HG03139 (cell line): ENCODE measurements around the gene WSCD2.
"Not testable (repeated sequence)": the region's sequence is repeated elsewhere in the genome, so short reads cannot be mapped to it uniquely, and the experiment has no call there.

Source experiments
- ATAC-seq: cut with Tn5 transposase; IDR thresholded peaks from one replicate; pipeline ENCODE4 v1.9.1; 2021; ENCODE audit not compliant: unreplicated experiment

Gene WSCD2

GRCh38 chr12:108193493-108193892 lies 64.4 kb downstream of the WSCD2 start:
- no peak for ATAC-seq

GRCh38 chr12:108193917-108194316 lies 64.8 kb downstream of the WSCD2 start:
- ATAC-seq = no peak

GRCh38 chr12:108194585-108194984 lies 65.5 kb downstream of the WSCD2 start:
- no peak for ATAC-seq

DNA sequence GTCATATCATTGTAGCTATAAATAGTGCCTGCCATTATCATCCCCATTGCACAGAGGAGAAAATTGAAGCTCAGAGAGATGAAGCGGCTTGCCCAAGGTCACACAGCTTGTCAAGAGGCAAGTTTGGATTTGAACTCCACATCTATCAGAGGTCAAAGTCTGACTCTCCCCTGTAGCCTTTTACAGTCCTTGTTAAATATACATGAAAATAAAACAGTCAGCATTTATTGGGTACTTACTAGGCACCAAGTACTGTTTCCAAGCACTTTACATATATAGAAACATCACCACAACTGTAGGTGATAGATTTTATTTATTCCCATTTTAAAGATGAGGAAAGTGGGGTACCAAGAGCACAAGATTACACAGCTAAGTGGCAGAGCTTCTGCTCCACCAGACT lies 67.2 kb downstream of the WSCD2 start:
- ATAC-seq = no peak

DNA sequence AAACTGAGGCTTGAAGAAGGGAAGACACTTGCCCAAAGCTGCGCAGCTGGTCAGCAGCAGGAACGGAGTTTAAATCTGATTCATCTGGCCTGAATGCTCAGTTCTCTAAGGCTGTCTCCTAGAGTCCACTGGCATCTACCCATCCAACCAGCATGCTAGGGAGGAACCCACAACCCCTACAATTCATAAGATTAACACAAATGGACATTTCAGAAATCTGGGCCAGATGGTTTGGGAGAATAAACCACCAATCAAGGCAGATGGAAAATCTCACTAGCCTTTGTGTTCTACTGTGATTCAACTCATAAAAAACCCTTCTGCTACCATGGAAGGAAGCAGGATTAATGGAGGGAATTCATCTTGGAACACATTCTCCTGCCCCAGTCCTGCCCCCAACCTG lies 67.8 kb downstream of the WSCD2 start:
- no peak for ATAC-seq

GRCh38 chr12:108198043-108198442 lies 69.0 kb downstream of the WSCD2 start:
- ATAC-seq = no peak

DNA sequence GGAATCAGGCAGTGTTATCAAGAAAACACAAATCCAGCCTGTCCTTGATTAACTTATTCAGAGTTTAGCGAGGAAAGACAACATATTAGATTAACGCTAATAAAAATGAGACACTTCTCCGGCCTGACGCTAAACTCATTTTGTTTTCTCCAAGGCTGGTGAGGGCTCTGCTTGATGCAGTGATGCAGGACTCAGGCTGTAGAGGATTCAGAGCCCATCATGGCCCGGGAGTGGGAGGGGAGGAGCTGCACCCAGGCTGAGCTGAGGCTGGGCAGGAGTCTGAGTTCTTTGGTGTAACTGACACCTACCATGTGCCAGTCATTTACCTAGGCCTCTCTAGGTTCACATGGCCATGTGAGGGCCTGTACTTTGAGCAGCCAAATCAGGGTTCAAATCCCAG lies 70.0 kb downstream of the WSCD2 start:
- no peak for ATAC-seq

DNA sequence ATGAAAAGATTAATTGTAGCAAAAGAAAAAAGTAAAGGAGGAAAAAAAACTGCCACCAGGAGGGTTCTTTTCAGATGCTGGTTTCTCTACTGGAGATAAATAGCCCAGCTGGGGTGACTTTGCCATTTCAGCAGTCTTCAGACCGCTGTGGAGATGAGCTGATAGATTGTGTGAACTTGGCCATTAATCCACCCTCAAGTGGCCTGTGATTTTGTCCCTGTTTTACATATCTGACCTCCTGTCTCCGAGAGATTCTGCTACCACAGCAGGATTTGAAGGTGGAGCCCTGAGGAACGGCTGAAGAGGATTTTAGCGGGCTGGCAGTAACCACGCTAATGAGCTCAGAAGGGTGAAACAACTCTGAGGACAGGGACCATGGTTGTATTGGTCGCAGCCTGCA lies 72.7 kb downstream of the WSCD2 start:
- ATAC-seq = no peak

DNA sequence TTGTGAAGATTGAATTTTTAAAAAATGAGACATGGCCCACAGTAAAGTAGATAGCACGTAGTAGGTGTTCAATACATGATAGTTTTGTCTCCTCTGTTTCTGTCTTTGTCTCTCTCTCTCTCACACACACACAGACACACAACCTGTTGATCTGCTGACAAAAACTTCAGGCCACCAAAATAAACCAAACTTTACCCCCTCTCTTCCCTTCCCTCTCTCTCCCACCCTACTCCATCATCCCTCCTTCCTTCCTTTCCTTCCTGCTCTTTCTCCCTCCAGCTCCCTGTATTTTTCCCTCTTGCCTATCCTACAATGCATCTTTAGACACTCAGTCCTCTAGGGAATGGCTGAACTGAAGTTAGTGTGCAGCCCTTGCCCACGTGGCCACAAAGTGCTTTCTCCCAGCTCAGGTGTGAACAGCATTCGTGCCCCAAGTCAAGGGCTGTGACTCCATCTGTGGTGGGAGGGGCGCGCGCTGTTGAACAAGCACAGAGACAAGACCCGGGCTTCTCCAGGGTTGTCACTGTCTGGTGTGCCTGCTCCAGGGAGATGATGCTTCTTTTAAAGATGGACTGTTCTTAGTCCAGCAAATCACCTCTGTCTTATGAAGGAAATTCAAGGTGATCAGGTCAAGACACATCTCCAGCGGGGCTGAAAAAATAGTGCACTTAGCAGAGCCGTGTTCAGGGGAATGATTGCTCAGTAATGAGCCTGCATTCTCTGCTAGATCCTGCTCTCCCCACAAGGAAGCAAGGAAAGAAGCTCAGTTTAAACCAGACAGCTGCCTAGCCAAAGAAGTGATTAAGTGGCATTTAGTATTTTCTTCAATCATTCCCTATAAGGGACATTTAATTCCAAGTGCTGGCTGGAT lies 75.3 kb downstream of the WSCD2 start:
- ATAC-seq = no peak

- ATAC-seq = no peak
Observed at GRCh38 chr12:108205864-108206263, 76.8 kb downstream of the WSCD2 start.

DNA sequence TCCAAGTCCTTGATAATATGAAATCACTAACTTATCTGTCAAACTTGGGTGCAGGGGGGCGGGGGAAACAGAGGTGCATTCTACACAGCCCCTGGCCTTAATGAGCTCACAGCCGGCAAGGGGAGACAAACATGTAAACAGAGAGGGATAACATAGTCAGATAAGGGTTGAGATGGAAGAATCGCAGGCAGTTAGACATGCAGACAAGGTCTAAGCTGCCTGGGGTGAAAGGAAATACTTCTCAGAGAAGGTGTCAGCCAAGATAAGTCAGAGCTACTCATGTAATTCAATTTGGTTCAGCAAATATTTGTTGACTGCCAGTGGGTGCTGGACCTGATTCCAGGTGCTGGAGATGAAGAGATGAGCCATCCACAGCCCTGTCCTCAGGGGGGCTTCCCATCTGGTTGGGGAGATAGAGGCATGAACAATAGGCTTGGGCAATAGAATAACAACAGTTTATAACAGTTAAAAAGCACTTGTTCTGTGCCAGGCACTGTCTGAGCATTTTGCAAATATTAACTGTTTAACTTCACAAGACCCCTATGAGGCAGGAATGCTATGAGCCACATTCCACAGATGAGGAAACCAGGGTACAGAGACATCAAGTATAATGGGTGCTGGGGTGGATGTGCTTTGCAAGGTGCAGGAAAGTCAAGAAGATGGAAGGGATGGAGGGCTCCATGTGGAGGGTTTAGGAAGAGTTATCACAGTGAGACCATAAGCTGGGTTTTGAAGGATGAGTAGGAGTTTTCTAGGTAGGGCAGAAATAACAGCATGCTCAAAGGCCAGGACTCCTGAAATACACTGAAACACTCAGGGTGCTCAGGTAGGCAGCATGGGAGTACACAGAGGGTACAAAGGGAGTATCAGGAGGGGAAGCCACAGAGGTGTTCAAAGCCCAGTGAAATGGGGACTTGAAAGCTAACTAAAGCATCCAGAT lies 79.0 kb downstream of the WSCD2 start:
- no peak for ATAC-seq

GRCh38 chr12:108210001-108210400 lies 80.9 kb downstream of the WSCD2 start:
- ATAC-seq = no peak

- no peak for ATAC-seq
Observed at GRCh38 chr12:108211157-108211556, 82.1 kb downstream of the WSCD2 start.

DNA sequence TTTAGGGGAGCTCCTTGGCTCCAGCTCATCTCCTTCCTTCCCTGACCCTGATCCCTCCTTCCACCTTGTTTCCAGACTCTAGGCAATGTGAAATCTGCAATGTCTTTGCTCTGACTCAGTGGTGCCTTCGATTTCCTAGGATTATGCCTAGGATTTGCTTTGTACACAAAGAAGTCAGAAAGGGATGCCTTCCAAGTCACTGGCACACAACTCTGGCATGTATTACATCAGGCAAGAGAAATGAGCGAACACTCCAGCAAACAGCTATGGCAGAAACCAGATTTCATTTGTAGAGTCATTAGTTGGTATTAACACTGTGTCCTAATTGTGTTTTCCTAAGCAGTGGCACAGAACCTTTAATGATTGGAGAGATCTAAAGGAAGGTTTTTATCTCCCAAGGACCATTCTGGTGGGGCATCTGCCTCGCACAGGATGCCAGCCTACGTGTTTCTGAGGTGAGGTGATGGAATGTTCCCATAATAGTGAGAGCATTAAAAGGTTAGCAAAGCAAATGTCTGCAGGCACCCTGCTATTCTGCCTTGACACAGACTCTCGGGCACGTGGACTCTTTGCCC lies 84.9 kb downstream of the WSCD2 start:
- no peak for ATAC-seq

DNA sequence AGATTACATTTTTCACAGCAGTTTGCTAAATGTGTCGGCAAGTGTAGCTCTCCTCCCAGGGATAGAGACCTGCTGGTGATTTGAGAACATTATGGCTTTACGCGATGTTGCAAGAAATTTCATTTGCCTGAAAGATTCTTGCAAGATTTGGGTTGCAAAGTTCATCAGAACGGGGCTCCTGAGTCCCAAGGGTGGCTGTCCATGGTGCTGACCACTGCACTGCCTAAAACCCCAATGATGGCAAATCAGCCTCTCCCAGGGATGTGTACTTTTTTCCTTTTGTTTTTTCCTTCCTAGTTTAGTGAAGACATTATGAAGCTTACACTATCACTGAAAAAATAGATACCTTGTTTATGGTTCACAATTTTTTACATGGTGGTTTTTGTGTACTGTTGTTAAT lies 85.4 kb downstream of the WSCD2 start:
- no peak for ATAC-seq

- ATAC-seq = no peak
Observed at GRCh38 chr12:108215458-108215857, 86.4 kb downstream of the WSCD2 start.

DNA sequence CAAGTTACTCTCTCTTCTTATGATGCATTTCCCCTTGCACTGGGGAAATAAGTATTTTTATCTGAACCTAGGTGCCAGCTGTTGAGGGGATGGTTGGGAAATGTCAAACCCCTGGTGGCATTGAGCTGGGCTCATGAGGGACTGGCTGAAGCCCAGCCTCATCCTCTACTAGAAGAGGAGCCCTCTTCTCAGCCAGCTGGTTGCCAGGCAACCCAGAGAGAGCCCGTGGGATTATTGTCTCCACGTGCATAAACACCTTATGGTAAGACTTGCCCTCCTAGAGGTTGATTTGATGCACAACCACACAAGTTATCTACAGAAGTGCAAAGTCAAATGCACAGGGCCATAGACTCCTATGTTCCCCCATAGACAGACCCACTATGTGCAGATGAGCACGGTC lies 89.8 kb downstream of the WSCD2 start:
- ATAC-seq = no peak

- ATAC-seq = not testable (repeated sequence)
Observed at GRCh38 chr12:108225101-108225500, 96.0 kb downstream of the WSCD2 start.

DNA sequence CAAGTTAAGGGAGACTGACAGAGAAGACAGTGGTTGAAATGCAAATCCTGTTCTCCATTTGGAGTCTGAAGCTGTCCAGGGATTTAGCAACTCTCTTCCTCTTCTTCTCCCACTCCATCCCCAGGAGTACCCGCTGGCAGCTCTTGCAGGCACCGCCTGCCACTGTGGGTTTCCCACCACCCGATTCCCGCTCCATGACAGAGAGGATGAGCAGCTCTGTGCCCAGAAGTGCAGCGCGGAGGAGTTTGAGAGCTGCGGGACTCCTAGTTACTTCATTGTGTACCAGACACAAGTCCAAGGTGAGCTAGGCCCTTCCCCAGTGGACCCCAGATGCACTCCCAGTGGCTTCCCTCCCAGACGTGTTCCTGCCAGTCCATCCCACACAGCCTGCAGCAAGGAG lies 97.8 kb downstream of the WSCD2 start:
- no peak for ATAC-seq

DNA sequence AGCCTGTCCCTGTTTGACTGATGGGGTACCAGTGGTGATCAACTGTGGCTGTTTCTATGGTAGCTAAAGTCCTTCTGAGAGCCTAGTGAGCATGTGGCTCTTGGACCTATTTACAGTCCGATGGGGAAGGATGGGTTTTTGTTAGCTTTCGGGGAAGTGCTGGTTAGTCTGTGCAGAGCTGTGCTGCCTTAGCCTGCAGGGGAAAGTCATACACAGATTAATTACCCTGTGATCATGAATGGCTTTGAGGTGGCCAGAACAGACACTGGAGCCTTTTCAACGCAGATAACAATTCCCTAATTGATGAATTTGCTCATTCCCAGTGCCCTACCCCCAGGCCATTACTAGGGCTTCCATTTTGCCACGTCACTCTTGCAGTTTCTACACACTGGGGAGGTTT lies 99.7 kb downstream of the WSCD2 start:
- ATAC-seq = no peak

- ATAC-seq = no peak
Observed at GRCh38 chr12:108231109-108231905, 102.2 kb downstream of the WSCD2 start.
